HG03097 (cell line): Measurements from ENCODE around the gene LRMDA.

Experiments used
- ATAC-seq: cut with Tn5 transposase; IDR thresholded peaks from one replicate; pipeline ENCODE4 v1.9.1; 2021; ENCODE audit not compliant: unreplicated experiment, low FRiP score

Gene LRMDA

GRCh38 chr10:75443362-75443761, 11.9 kb downstream of the LRMDA start:
- ATAC-seq, result no peak

GRCh38 chr10:75444781-75445386, 13.5 kb downstream of the LRMDA start:
- no peak for ATAC-seq

GRCh38 chr10:75446508-75446907, 15.1 kb downstream of the LRMDA start:
- no peak for ATAC-seq

DNA sequence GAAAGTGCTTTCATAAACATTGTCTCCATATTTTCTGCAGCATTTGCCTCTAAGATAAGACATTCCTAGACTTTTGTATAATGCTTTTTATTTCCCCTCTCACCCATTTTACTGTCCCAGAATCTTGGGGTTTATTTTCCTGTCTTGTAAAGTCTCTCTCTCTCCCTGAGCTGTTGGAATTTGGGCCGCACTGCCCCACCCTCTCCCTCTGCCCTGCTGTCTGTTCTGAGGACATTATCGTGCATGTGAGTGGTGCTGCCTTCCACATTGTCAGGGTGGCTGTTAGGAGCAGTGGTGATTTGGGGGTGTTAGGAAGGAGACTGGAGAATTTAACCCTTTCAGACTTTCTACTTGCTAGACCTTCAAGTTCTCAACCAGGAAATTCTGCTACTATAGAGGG, 16.7 kb downstream of the LRMDA start:
- ATAC-seq, result no peak

DNA sequence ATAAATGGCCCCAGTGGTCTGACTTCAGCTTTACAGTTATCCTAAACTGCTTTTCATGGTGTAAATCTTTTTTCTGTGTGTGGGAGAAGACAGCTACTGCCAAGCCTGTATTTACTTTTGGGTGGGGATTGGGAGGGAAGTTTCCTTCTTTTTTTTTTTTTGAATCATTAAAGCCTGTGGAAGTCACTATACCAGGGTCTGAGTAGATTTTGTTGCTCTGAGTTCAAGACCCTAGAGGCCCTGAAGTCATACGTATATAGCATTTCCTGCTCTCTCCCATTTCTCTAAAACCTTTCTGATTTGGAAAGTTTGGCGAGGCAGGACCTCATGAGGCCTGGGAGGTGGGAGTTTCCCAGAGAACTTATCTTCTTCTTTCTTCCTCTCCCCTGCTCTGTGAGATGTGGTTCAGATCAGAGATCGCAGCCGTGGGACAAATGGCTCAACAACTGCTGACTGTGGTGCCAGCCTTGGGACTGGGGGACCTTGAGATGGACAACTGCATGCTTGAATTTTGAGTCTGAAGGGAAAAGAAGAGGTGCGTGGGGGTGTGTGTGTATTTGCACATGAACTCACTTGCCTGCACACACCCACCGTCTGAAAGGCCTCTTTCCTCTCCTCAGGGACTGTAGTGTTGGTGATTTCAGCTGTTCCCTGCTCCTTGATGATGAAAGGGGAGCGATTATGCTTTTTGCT, 18.1 kb downstream of the LRMDA start:
- no peak for ATAC-seq

- ATAC-seq, result no peak
Measured at GRCh38 chr10:75450075-75450445, 18.6 kb downstream of the LRMDA start.

- no peak for ATAC-seq
Measured at GRCh38 chr10:75450644-75451640, 19.5 kb downstream of the LRMDA start.

- no peak for ATAC-seq
Measured at GRCh38 chr10:75451831-75452230, 20.4 kb downstream of the LRMDA start.

DNA sequence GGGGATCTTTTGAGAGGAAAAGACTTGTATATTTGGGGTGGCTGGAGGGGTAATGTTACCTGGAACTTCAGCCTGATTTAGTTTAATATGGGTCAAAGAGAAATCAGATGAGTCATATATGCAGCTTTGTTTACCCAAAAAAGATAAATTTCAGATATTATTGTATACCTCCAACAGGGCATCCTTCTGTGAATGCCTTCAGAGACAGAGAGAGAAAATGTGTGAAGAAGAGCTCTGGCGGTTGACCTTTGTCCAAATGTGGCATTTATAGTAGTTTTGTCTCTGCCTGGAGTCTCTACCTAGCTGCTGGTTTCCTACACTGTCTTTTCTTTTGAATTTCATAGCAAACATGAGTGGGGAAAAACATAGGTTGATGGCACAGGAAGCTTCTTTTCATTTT, 21.6 kb downstream of the LRMDA start:
- ATAC-seq, result no peak

GRCh38 chr10:75456122-75456521, 24.7 kb downstream of the LRMDA start:
- no peak for ATAC-seq

- ATAC-seq, result no peak
Measured at GRCh38 chr10:75460059-75460458, 28.6 kb downstream of the LRMDA start.

- no peak for ATAC-seq
Measured at GRCh38 chr10:75461672-75462649, 30.5 kb downstream of the LRMDA start.

- ATAC-seq, result no peak
Measured at GRCh38 chr10:75462865-75463264, 31.4 kb downstream of the LRMDA start.

DNA sequence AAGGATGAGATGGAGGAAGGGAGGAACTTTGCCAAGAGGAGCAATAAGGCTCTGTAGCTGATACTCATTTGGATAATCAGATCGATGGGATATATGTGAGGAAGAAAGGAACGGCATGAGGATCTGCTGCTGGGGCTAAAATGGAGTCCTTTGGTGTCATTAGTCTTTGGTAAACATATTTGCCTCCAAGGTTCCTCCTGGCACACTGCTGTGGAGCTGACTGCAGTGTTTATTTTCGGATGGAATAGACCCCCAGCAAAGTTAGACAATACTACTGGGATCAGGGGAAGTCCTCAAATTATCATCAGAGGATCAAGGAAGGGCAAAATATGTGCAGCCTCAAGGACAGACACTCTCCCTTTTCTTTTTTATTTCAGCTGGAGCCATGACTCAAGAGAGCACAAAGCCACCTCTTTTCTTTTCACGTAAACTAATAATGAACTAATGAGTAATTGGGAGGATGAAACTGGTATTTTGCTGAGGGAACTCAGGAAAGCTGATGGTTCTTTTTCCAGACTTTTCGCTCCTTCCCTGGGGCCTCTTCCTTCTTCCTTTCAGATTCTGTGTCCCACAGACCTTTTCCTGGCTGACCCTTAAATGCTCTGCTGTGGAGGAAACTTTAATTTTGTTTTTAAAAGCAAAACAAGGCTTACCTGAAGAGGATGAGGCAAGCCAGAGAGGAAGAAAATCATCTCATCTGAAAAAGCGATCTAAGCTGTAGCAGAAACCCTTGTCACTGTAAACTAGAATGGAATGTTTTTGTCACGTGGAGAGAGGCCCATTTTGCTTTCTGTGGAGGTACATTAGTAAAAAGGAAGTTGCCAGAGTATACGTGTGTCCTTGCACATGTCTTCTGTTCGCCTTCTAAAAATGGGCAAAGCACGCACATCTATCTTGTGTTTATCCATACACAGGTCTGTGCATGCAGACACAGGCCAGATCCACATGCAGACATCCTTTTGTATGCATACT, 33.3 kb downstream of the LRMDA start:
- ATAC-seq, result no peak

DNA sequence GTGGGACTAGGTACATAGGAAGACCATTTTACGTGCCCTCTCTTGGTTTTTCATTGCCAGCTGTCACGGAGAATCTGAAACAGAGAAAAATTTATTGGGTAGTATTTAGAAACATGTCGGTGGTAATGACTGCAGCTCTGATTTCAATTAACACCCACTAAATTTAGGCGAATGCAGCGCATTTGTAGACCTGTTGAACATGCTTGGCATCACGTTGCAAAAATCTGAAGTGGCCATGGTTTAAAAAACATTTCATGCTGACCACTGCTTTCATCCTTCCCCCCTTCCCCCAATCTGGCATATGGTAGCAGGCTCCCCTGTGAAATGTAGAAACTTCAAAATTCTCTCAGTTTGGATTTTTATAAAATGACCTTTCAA, 34.0 kb downstream of the LRMDA start:
- ATAC-seq, result no peak

- no peak for ATAC-seq
Measured at GRCh38 chr10:75466001-75466400, 34.6 kb downstream of the LRMDA start.

GRCh38 chr10:75466886-75467285, 35.5 kb downstream of the LRMDA start:
- no peak for ATAC-seq

DNA sequence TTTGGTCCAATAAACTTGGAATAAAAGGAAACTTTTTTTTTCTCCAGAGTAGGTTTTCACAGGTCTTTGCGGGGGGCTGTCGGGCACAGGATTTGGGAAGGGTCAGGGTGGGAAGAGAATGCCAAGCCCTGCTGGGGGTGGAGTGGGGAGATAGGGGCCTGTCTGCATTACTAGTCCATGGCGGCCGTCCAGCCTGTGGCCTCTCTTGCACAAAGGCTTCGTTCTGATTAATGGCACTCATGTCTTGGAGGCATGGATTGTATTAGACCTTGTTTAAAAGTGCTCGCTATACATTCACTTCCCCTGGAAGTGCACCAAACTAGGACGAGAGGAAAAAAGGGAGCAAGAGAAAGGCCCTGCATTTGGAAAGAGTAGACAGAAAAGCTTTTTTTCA, 37.2 kb downstream of the LRMDA start:
- no peak for ATAC-seq

DNA sequence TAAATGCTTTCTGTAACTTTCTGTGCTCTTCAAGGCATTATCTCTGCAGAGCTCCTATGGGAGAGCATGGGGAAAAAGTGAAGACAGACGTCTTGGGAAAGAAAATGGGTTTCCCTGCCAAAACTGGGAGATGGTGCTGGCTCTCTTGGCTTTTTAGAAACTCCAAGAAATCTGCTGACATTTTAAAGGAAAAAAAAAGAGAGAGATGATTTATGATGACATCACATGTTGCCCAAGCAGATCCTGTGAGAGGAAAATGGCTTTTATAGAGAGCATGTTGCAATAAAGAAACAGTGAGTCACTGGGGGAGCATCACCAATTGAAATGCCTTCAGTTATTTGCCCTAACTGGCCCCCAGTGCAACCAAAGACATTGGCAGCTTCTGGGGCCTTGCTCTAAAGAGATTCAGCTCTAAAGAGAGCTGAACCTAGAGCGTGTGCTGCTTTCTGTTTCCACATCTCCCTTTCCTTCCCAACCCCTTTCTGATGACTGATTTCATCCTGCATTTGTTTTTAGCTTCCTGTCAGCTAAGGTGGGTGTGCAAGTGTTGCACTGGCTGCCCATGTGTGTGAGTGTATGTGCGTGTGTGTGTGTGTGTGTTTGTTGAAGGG, 37.7 kb downstream of the LRMDA start:
- no peak for ATAC-seq
